Astrocyte (in vitro differentiated cells and primary cell): ENCODE results near the gene CTU1.

Experiments used
- EZH2 ChIP-seq: IDR thresholded peaks from 2 replicates; pipeline ENCODE4 v1.6.1; 2012; ENCODE audit warnings: mild to moderate bottlenecking, low read length, inconsistent platforms; ENCODE audit not compliant: insufficient read depth
- TF ChIP-seq, protein P1 (sequence below): IDR thresholded peaks from 2 replicates; pipeline ENCODE4 v1.5.1; 2011; ENCODE audit warnings: low read depth, mild to moderate bottlenecking, inconsistent platforms, low read length, moderate library complexity; ENCODE audit not compliant: insufficient read depth

DNA sequence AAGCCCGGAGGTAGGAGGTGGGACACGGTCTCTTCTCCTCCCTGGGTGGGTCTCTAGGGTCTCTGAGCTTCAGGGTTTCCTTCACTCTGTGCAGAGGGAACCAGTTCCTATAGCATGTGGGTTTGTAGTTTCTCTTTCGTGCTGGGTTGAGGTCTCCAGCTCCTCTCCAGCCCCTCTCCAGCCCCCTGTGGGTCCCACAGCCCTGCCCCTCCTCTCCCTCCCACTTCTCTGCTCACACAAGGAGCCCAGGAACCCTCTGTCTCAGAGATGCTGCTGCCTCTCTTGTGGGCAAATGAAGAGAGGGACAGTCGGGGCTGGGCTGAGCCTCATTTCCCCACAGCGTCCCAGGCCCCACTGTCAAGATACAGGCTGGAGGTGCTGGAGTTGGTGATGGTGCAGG lies 35.3 kb upstream of the CTU1 start:
- TF ChIP-seq, protein P1, sequence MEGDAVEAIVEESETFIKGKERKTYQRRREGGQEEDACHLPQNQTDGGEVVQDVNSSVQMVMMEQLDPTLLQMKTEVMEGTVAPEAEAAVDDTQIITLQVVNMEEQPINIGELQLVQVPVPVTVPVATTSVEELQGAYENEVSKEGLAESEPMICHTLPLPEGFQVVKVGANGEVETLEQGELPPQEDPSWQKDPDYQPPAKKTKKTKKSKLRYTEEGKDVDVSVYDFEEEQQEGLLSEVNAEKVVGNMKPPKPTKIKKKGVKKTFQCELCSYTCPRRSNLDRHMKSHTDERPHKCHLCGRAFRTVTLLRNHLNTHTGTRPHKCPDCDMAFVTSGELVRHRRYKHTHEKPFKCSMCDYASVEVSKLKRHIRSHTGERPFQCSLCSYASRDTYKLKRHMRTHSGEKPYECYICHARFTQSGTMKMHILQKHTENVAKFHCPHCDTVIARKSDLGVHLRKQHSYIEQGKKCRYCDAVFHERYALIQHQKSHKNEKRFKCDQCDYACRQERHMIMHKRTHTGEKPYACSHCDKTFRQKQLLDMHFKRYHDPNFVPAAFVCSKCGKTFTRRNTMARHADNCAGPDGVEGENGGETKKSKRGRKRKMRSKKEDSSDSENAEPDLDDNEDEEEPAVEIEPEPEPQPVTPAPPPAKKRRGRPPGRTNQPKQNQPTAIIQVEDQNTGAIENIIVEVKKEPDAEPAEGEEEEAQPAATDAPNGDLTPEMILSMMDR = no peak
- no peak for TF ChIP-seq EZH2
